H1 (cell line): Measurements from ENCODE around the gene KPNA3. TPM values are rescaled to one million over a fixed set of nuclear protein-coding genes. Genes with fewer than 3 reads are reported as not detected.

Experiments used
- CEBPB ChIP-seq: IDR thresholded peaks from 2 replicates; pipeline ENCODE4 v1.6.1; 2012; ENCODE audit warnings: low read depth, low read length
- EP300 ChIP-seq, 2 experiments: IDR thresholded peaks; 1 replicate in 1 of 2; 2 replicates in 1 of 2; pipeline ENCODE4 v1.6.1; 2011 to 2012; ENCODE audit warnings: low read depth in 2 of 2, low read length in 2 of 2, mild to moderate bottlenecking in 2 of 2, borderline replicate concordance in 1 of 2, inconsistent platforms in 1 of 2, moderate library complexity in 1 of 2
- NANOG ChIP-seq: IDR thresholded peaks from 2 replicates; pipeline ENCODE4 v1.6.1; 2011; ENCODE audit warnings: low read length, low read depth, mild to moderate bottlenecking, inconsistent platforms; ENCODE audit not compliant: insufficient read depth, poor library complexity, severe bottlenecking
- TCF12 ChIP-seq: IDR thresholded peaks from 2 replicates; pipeline ENCODE4 v1.6.1; 2011; ENCODE audit warnings: low read depth, mild to moderate bottlenecking, low read length
- YY1 ChIP-seq: IDR thresholded peaks from 2 replicates; pipeline ENCODE4 v1.6.1; 2011; ENCODE audit warnings: low read depth, mild to moderate bottlenecking, low read length
- ZNF274 ChIP-seq: IDR thresholded peaks from 2 replicates; pipeline ENCODE4 v1.7.0; 2012; ENCODE audit warnings: low read length, borderline replicate concordance; ENCODE audit errors: extremely low read depth
- polyA plus RNA-seq, 7 experiments: library from polyadenylated mRNA; depleted of rRNA in 3 of 7; stranded (reverse) in 5 of 7; unstranded in 2 of 7; fragments of >200 nt in 5 of 7; fragments of 200-250 nt in 2 of 7; gene quantifications; 1 replicate in 5 of 7; 2 replicates in 1 of 7; 4 replicates in 1 of 7; pipeline versions ENCODE4 v1.2.1 to v1.2.3, GENCODE V29; 2011 to 2013; ENCODE audit warnings: missing spikeins in 2 of 7, mixed read lengths in 2 of 7
- total RNA-seq: library from RNA; stranded (reverse); fragmentation: NEBNext Ultra II Directional; extraction: Animal tissue kit (Norgen Biotek cat#: 25700); gene quantifications from 2 replicates; pipeline ENCODE4 v1.2.1, GENCODE V29; 2021

Gene KPNA3
- total and polyA plus RNA-seq, 2 of the 8 experiments (the other 6 are each of a cell fraction or from before 2014, with no cell fraction given): 21.4 to 63.2 TPM

- TF ChIP-seq EP300 (IDR thresholded peaks at IDR 0.05; ENCODE audit: borderline replicate concordance in 1 of 2, low read depth in 2 of 2, low read length in 2 of 2) (no peak), YY1 (no peak), NANOG (no peak), CEBPB (no peak), ZNF274 (no peak), TCF12 (no peak)
These were observed 36.2 kb downstream of the KPNA3 start (continued) for GRCh38 chr13:49756263-49756662.
